HG03378 (cell line): Measurements from ENCODE around the gene TMEM132A.

Source experiments
- ATAC-seq: cut with Tn5 transposase; IDR thresholded peaks from one replicate; pipeline ENCODE4 v1.9.1; 2021; ENCODE audit warnings: mild to moderate bottlenecking, moderate library complexity; ENCODE audit not compliant: unreplicated experiment

Gene TMEM132A, protein sequence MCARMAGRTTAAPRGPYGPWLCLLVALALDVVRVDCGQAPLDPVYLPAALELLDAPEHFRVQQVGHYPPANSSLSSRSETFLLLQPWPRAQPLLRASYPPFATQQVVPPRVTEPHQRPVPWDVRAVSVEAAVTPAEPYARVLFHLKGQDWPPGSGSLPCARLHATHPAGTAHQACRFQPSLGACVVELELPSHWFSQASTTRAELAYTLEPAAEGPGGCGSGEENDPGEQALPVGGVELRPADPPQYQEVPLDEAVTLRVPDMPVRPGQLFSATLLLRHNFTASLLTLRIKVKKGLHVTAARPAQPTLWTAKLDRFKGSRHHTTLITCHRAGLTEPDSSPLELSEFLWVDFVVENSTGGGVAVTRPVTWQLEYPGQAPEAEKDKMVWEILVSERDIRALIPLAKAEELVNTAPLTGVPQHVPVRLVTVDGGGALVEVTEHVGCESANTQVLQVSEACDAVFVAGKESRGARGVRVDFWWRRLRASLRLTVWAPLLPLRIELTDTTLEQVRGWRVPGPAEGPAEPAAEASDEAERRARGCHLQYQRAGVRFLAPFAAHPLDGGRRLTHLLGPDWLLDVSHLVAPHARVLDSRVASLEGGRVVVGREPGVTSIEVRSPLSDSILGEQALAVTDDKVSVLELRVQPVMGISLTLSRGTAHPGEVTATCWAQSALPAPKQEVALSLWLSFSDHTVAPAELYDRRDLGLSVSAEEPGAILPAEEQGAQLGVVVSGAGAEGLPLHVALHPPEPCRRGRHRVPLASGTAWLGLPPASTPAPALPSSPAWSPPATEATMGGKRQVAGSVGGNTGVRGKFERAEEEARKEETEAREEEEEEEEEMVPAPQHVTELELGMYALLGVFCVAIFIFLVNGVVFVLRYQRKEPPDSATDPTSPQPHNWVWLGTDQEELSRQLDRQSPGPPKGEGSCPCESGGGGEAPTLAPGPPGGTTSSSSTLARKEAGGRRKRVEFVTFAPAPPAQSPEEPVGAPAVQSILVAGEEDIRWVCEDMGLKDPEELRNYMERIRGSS

DNA sequence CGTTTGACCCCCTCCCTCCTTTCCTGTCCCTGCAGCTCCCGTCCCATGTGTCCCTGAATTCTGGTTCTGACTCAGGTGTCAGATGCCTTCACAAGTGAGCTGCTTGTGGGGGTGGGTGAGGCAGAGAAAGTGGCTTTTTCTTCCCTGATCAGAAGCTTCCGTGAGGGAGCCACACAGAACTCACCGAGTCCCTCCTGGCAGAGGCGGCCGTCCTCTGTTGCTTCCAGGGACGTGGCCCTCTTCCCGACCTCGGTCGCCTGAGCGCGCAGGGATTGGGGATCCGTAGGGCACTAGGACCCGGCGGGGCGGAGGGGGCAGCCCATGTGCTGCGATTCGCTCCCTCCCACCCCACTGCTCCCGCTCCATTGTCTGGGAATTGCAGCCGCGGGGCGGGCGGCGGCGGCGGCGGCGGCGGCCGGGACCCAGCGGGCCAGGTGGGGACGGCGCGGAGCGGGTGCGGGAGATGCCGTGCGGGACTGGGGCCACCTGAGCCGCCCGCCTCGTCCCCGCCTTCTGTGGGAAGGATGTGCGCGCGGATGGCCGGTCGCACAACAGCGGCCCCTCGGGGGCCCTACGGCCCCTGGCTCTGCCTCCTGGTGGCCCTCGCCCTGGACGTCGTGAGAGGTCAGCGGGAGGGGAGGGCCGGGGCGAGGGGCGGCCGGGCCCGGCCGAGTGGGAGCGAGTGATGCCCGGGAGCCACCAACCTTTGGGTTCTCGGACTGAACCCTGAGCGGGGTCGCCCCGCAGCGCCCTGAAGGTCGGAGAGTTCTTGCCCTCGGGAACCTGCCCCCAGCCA is at the start of gene TMEM132A:
TMEM132A (plus strand) TSS at position 351 of the 796 bp plus-strand sequence; CDS start at position 525, 174 bp downstream.
- ATAC-seq, result no peak

DNA sequence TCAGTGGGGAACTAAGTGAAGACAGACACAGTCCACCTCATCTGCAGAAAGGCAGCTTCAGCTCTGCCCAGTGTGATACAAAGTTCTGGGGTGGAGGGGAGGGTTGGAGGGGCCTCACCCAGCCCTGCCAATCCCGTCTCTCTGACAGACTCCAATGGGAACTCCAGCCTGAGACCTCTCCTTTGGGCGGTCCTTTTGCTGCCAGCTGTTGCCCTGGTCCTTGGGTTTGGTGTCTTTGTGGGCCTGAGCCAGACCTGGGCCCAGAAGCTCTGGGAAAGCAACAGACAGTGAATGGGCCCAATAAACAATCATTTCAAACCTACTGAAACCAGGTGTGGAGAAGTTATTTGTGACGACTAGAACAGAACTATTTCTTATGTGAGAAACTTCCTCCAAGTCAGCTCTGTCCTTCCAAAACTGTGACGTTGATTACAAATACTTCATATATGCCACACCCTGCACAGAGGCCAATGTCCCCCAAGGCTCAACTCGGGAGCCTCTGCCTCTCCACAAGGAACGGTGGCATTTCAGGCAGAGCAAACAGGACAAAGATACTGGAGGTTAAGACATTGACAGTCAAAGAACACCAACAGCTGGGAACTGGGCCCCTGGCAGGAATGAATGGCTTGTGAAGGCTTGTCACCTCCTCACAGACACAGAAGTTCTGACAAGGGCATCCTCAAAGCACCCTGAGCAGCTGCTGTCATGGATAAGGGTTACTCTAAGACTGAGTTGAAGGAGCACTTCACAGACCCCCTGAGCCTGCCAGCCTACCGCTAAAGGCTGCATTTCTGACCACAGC is 48.7 kb upstream of the TMEM132A start:
- ATAC-seq, result no peak

DNA sequence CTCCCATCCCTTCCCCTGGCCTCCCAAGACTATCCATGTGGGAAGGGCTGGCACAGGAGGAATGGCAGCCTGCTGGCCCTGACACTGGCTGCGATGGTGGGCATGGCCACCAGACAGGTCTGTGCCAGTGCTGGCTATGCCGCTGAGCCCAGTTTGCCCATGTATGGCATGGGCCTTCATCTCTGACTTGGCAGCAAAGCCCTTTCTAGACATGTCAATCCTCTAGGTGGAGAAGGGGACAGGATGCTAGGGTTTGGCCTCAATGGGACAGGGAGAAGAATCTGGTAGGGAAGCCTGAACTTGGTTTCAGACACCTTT is 48.1 kb upstream of the TMEM132A start:
- no peak for ATAC-seq

DNA sequence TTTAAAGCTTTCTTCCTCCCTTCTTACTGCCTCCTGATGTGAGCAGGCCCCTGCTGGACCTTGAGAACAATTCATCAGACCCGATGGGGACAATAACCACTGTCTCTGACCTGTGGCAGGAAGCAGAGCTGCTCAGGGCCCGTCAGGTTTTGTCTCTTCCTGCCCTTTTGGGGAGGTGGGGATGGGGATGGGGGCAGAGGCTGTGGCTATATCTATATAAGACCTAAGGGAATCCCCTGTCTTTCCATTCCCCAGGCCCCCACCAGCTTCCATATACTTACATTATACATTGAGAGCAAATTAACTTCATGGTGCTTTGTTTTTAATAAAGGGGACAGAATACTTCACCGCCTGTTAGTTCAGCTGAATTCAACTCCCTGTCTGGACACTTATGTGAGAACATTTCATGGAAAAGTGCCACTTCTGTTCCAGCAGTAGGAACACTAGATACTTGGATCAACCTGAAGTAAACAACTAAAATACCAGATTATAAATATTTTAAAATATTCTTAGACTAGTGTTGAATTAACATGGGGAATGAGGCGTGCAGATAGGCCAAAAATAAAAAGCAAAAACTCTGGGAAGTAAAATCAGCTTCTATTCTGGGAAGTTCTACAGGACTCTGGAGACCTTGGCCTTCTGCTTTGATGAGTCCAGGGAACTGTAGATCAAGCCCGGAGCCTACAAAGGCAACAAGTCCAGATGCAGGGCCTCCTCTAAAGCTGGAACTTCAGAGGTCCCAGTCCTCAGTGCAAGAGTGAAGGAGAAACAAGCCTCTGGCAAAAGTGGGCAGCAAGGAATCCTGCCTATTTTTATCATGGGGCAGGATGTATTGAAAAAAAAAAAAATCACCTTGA is 45.8 kb upstream of the TMEM132A start:
- no peak for ATAC-seq

DNA sequence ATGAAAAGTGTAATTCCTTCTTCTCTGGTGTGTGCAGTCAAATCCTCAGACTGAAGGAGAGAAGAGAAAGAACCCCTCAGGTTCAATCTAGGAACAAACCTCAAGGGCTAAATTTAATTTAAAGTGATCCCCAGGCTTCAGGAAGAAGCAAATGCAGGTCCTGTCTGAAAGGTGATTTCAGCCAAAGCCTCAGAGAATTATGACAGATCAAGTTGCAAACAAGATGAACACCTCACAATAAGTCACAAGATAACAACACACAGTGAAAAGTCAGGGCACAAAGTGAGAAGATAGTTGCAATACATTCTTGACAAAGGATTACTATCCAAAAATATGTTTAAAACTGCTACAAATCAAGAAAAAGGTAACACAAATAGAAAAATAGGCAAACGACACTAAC is 45.2 kb upstream of the TMEM132A start:
- ATAC-seq, result no peak

DNA sequence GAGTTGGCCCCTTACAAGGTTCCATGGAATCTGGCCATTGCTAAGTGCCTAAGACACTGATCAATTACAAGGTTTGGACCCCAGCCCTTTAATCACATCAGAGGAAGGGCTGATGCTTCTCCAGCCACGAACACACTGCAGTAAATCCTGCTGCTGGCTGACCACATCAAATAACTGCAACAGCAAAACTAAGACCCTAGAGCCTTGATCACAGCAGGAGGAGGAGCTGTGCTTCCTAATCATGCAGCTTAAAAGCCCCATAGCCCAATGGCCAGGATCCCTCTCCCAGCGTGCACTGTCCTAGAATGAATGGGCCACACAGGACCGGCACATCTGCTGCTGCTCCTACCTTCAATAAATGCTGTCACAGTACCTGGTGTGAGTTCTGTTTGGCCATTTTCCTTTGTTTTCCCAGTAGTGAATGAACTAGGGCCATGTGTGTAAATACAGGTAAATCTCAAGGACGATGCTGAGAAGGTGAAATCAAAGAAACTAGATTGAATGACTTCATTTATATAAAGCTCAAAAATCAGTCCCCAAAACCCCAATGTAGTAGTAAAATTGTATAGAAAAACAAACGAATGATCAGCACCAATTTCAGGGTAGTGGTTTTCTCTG is 44.2 kb upstream of the TMEM132A start:
- ATAC-seq, result no peak

DNA sequence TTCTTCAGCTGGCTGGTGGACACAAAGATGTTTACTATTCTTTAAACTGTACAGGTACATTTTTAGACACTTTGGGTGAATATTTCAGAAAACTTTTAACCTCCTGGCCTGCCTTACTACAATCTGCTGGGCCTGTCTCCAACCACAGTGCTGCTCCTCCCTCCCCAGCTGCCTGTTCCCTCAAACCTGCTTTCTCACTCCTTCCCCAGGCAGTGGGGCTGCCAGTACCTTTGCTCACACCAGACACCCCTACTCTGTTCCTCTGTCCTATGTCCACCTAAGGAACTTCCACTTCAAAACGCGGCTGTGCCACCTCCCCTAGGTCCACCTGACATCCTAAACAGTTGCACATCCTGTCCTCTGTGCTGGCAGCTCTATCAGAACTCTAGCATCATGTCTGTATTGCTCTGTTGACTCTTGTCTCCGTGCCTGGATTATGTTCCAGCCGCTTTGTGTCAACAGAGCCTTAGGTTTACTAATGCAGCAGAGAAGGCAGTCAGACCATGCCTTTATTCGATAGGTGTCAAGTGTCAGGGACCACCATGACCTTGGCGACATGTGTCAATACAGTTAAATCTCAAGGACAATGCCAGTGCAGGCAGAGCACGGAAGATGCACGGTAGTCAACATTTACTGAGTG is 43.5 kb upstream of the TMEM132A start:
- no peak for ATAC-seq

DNA sequence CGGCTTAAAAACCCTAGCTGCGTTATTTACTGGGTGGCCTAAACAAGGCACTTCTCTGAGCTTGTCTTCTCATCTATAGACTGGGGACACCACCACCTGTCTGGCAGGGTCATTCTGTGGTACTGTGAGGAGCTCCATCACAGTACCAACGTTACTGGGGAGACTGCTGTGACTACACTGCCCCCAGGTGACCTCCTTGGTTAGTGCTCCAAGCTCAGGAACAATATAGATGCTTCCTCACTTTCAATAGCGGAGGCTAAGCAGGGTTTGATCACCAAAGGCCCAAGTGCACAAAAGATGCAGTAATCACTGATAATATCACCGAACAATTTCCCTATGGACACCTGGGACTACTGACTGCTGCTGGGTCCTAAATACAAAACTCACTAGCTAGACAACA is 36.7 kb upstream of the TMEM132A start:
- ATAC-seq, result no peak

DNA sequence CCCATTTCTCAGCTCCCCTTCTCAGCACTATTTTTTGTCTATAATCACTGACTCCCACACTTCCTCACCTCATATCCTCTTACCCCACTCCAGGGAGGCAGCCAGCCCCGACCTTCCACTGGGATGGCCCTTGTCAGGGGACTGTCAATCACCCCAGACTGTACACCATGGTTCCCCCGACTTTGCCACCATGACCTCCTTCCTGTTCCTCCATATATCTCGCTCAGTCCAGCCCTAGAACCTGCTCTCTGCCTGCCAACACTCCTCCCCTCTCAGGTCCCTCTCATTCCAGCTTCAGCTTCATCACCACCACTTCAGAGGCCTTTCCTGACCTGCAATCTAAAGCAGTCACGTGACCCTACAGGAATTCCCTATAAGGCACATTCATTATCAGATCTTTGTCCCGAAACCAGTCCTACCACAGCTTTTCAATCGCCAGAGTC is 34.4 kb upstream of the TMEM132A start:
- no peak for ATAC-seq

DNA sequence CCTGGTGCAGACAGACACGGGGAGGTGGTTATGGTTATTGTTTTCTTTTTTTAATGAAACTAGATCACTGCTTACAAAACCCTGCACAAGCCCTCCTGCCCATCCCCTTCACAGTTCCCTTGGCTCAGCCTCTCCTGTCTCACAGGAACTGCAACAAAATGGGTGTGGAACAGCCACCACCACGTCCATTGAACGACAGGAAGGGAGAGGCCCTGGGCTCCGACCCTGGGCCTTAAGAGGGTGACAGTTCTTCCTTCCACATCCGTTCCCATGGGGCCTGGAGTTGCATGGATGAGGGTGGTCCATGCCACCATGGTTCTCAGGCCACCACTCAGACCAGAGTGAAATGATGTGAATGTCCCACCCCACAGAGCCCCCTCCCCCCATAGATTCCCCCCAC is 33.6 kb upstream of the TMEM132A start:
- ATAC-seq, result no peak

DNA sequence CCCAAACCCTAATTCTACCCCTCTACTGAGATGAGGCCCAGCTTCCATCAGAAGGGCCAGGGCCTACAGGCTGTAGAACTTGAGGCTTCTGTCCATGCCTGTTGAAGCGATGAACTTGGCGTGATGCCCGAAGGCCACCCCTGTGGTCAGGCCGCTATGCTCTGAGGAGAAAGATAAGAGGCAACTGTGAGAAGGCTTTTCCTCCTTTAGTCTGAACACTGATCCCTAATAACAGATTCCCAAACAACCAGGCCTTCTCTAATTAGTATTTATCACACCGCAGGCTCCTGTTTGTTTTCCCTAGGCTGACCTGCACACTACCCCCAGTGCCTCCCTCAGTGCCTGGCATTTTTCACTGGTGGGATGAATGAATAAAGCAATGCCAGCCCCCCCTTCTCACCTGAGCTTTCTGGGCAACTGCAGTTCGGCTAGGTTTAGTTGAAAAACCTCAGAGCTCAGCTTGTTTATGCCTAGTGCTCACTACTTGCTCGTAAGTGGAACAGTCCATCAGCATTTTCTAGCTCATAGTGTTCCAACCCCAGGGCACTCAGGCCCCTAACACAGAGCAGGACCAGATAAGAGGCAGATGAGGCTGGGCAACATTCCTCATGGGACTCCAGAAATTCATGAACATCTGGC is 33.0 kb upstream of the TMEM132A start:
- no peak for ATAC-seq

DNA sequence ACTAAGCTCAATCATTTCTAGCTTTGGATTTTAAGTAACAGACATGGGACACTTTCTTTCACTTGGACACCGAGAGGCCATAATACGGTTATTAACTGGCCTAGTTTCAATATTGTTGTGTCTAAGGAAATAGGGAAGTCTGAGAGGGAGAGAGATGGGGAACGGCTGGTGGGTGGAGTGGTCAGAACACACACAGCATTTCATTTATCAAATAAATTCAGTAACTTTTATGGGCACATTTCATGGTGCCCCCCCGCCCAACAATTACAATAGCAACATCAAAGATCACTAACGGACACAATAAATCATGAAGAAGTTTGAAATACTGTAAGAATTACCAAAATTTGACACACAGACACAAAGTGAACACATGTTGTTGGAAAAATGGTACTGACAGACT is 28.6 kb upstream of the TMEM132A start:
- no peak for ATAC-seq

DNA sequence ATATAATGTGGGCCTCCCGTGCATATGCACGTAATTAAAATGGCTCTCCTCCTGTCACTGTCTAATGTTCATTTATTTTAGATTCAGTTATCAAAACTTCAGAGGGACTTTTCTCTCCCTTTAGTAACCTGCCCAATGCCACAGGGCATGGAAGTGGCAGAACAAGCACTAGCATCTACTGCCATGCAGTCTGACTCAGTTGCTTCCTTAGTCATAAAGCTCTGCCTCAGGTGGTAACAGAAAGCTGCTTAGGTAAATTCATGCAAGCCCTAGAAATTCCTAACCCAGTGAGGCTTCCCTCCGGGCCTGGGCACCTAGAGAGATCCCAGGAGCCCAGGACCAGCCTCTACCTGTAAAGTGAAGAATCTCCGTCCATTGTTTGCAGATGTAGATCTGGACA is 26.8 kb upstream of the TMEM132A start:
- no peak for ATAC-seq

DNA sequence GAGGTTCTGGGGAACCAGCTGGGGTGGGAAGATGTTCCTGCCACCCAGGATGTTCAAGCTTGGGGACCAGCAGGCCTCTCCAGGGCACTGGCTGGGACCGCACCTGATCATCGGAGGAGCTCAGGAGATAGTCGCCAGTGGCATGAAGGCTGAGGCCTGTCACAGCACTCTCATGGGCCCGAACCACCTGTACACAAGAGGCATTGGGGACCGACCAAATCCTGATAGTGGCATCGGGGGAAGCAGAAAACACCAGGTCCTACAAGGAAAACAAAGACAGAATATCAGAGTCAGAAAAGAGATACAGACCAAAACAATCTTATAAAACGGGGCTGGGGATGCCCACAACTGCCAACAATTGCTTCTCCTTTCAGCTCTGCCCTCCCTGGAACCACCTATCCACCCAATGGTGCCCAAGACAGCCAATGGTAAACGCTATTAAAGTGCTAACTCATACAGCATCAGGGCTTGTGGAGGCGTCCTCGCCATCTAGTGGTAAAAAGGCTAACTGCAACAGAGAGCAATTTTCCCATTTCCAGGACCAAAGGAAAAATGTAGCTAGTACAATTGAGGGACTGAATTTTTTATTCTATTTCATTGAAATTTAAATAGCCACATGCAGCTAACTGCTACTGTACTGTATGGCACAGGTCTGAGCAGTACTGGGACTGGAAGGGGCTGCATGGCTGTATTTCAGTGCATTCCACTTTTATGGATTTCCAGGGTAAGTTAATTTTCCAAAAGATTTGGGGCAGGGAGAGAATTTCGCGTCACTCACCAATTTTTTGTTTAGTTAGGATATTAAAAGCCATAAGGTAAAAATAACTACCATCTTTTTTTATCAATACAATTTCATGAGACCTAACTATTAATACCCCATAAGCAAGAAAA is 25.0 kb upstream of the TMEM132A start:
- ATAC-seq, result peak; percentile 54

DNA sequence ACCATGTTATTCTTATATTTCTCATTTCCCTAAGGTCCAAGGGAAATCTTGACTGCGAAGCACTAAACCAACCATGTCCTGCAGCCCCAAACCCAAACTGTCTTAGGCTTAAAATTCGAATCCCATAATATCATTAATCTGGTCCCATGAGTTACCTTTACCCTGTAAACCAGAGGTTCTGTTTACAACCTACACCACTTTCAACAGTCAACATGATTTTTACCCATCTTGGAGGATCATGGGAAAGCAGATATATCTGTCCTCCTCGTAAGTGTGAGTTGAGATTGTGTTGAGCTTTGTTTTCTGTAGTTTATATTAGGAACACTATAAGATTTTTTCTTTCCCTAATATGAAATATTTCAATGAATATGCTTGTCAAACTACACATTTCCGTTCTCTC is 24.3 kb upstream of the TMEM132A start:
- ATAC-seq, result no peak

DNA sequence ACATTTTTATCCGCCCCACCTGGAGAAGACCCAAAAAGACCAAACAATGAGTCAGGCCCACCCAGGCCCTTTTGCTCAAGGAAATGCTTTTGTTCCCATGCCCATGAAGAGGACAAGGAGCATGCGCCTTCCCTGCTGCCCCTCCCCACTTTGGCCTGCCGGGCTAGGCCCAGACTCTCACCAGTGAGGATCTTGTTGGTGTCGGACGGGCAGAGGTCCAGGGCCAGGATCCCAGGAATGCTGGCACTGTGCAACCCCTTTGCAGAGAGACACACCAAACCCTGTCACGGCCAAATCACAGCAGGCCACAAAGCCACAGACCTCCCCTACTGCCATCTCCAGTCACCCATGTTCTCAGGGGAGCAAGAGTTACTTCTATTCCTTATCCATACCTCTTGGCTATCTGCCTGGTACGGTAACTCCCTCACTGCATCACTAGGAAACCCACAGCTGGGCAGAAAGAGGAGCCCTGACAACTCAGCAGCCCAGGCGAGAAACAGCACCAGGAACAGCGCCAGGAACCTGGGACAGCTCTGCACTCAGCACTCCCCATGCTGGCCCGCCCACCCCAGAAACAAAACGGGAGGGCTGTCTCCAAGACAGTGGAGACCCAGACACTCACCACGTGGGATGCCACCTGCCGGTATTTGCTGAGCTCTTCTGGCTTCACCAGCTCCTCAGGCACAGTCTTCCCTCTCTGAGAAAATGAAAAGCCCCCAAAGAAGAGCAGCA is 23.4 kb upstream of the TMEM132A start:
- ATAC-seq, result no peak
